Occipital lobe (tissue), 2 donors: ENCODE data around the gene NPAS3. TPM values are rescaled to one million over a fixed set of nuclear protein-coding genes. Genes with fewer than 3 reads are reported as not detected.
"Not testable (repeated sequence)": the region's sequence is repeated elsewhere in the genome, so short reads cannot be mapped to it uniquely, and the experiment has no call there.

Source experiments
- DNase-seq: peaks from one replicate; lab custom pipeline; 2025; lab: John Stamatoyannopoulos, UW
- total RNA-seq: library from RNA; depleted of rRNA; stranded (reverse); fragments of >200 nt; gene quantifications from one replicate; pipeline ENCODE4 v1.2.3, GENCODE V29; 2014

Gene NPAS3
- total RNA-seq, 1 donor from 2014 or later, result 44.6 TPM

- DNase-seq, result no peak
These were observed 129.9 kb downstream of the NPAS3 start for GRCh38 chr14:33068626-33069025.

- no peak for DNase-seq
These were observed 131.8 kb downstream of the NPAS3 start for GRCh38 chr14:33070475-33070874.

- no peak for DNase-seq
These were observed 134.3 kb downstream of the NPAS3 start for GRCh38 chr14:33073023-33073422.

GRCh38 chr14:33081259-33081658, 142.6 kb downstream of the NPAS3 start:
- no peak for DNase-seq

- DNase-seq, result no peak
These were observed 147.1 kb downstream of the NPAS3 start for GRCh38 chr14:33085799-33086198.

- DNase-seq, result not testable (repeated sequence)
These were observed 149.6 kb downstream of the NPAS3 start for GRCh38 chr14:33088274-33088673.

- no peak for DNase-seq
These were observed 159.3 kb downstream of the NPAS3 start for GRCh38 chr14:33098016-33098415.

GRCh38 chr14:33103489-33103888, 164.8 kb downstream of the NPAS3 start:
- no peak for DNase-seq

GRCh38 chr14:33103966-33104365, 165.3 kb downstream of the NPAS3 start:
- no peak for DNase-seq

GRCh38 chr14:33110737-33111443, 172.2 kb downstream of the NPAS3 start:
- DNase-seq, result no peak

GRCh38 chr14:33114331-33114730, 175.7 kb downstream of the NPAS3 start:
- DNase-seq, result no peak

- DNase-seq, result no peak
These were observed 180.0 kb downstream of the NPAS3 start for GRCh38 chr14:33118668-33119067.

- no peak for DNase-seq
These were observed 181.7 kb downstream of the NPAS3 start for GRCh38 chr14:33120341-33120740.

- DNase-seq, result no peak
These were observed 182.3 kb downstream of the NPAS3 start for GRCh38 chr14:33120966-33121365.

GRCh38 chr14:33123281-33123680, 184.6 kb downstream of the NPAS3 start:
- no peak for DNase-seq

- no peak for DNase-seq
These were observed 187.8 kb downstream of the NPAS3 start for GRCh38 chr14:33126433-33126832.

- DNase-seq, result no peak
These were observed 188.9 kb downstream of the NPAS3 start for GRCh38 chr14:33127531-33127930.

GRCh38 chr14:33131801-33132200, 193.1 kb downstream of the NPAS3 start:
- DNase-seq, result no peak

GRCh38 chr14:33134162-33134561, 195.5 kb downstream of the NPAS3 start:
- no peak for DNase-seq

- no peak for DNase-seq
These were observed 196.3 kb downstream of the NPAS3 start for GRCh38 chr14:33134975-33135374.

GRCh38 chr14:33150666-33151428, 212.2 kb downstream of the NPAS3 start:
- no peak for DNase-seq

- no peak for DNase-seq
These were observed 224.4 kb downstream of the NPAS3 start for GRCh38 chr14:33163109-33163508.

GRCh38 chr14:33163600-33163999, 224.9 kb downstream of the NPAS3 start:
- DNase-seq, result no peak
